Subcutaneous adipose tissue (tissue), 4 donors: ENCODE measurements around the gene KDM4C. TPM values are rescaled to one million over a fixed set of nuclear protein-coding genes. Genes with fewer than 3 reads are reported as not detected.

ENCODE experiments used
- CTCF ChIP-seq: fragments of 450-650 bp; IDR thresholded peaks from one replicate; pipeline ENCODE4 v1.5.1; 2016; ENCODE audit warnings: low read depth, mild to moderate bottlenecking, control low read depth, antibody characterized with exemption, moderate library complexity
- total RNA-seq, 4 donors: library from RNA; depleted of rRNA; stranded (reverse); fragments of >200 nt; gene quantifications; one replicate each; pipeline ENCODE4 v1.1.0, GENCODE V29; 2016

KDM4C gene
- total RNA-seq, 4 donors from 2014 or later = 31.6 to 37.2 (median 34.0) TPM

GRCh38 chr9:6793203-6793602 lies 35.4 kb downstream of the KDM4C start:
- TF ChIP-seq CTCF = no peak

GRCh38 chr9:6794936-6795335 lies 37.2 kb downstream of the KDM4C start:
- no peak for TF ChIP-seq CTCF

- no peak for TF ChIP-seq CTCF
Measured at GRCh38 chr9:6802926-6803325, 45.2 kb downstream of the KDM4C start.

- TF ChIP-seq CTCF = no peak
Measured at GRCh38 chr9:6805532-6805931, 47.8 kb downstream of the KDM4C start.

- TF ChIP-seq CTCF = no peak
Measured at GRCh38 chr9:6811436-6811835, 53.7 kb downstream of the KDM4C start.

- no peak for TF ChIP-seq CTCF
Measured at GRCh38 chr9:6816581-6816980, 58.8 kb downstream of the KDM4C start.

- no peak for TF ChIP-seq CTCF
Measured at GRCh38 chr9:6818292-6818922, 60.6 kb downstream of the KDM4C start.
